Ovary (tissue), 9 donors: ENCODE data around the gene LEKR1. TPM values are rescaled to one million over a fixed set of nuclear protein-coding genes. Genes with fewer than 3 reads are reported as not detected.

ENCODE experiments used
- DNase-seq, 5 donors: peaks; one replicate each; pipeline ENCODE4 v3.0.0-alpha.2; 2019 to 2020
- H3K27ac ChIP-seq, 2 donors: fragments of 200-600 bp; one replicate each; pipeline versions ENCODE4 v1.5.1 to v1.8.0; 2019 to 2022
- H3K27me3 ChIP-seq: fragments of 200-600 bp; one replicate; pipeline ENCODE4 v1.8.0; 2022
- H3K36me3 ChIP-seq: fragments of 200-600 bp; sonication (generic); one replicate; pipeline ENCODE4 v1.5.1; 2019
- H3K4me1 ChIP-seq: one replicate; pipeline ENCODE4 v1.8.1; 2013; ENCODE audit warnings: mild to moderate bottlenecking, moderate library complexity; ENCODE audit not compliant: insufficient read depth
- H3K4me3 ChIP-seq: fragments of 200-600 bp; sonication (generic); one replicate; pipeline ENCODE4 v1.5.1; 2017
- H3K9me3 ChIP-seq, 2 donors: fragments of 200-600 bp in 1 of 2; sonication (generic) in 1 of 2; one replicate each; pipeline versions ENCODE4 v1.5.1 to v1.8.1; 2013 to 2019; ENCODE audit warnings: mild to moderate bottlenecking in 1 of 2, moderate library complexity in 1 of 2
- EP300 ChIP-seq: sonication (generic); formaldehyde crosslinking; IDR thresholded peaks from one replicate; pipeline ENCODE4 v1.6.1; 2017; ENCODE audit warnings: antibody characterized with exemption
- POLR2A ChIP-seq: fragments of 450-650 bp; IDR thresholded peaks from one replicate; pipeline ENCODE4 v1.6.1; 2017; ENCODE audit warnings: antibody characterized with exemption, mild to moderate bottlenecking, moderate library complexity
- WGBS, 3 donors: extraction: QIAGEN DNeasy Blood & Tissue Kit in 1 of 3; methylation state at CpG; one replicate each; pipeline versions ENCODE4 v1.1.5 to v1.1.7; 2013 to 2017; 5-methylcytosine and 5-hydroxymethylcytosine counted together
- intact Hi-C, 4 donors: fragments of 100-400 bp; cut with DNase I; formaldehyde crosslinking; loops; one replicate each; pipeline versions ENCODE4 v1.11.0 to v1.15.1; 2022 to 2023
- polyA plus RNA-seq, 2 donors: library from polyadenylated mRNA; stranded (reverse); fragments of 200-250 nt in 1 of 2; fragments of 350-450 nt in 1 of 2; fragmentation: Illumina TruSeq in 1 of 2; extraction: RNeasy Lipid Tissue Mini Kit (QIAGEN cat#74804) in 1 of 2; gene quantifications; one replicate each; pipeline ENCODE4 v1.2.3, GENCODE V29; 2013 to 2014
- total RNA-seq, 7 donors: library from RNA; depleted of rRNA in 2 of 7; stranded (reverse); fragments of >200 nt in 2 of 7; fragmentation: NEBNext Ultra II Directional in 3 of 7; extraction: Animal tissue kit (Norgen Biotek cat#: 25700) in 3 of 7; gene quantifications; one replicate each; pipeline versions ENCODE4 v1.1.0 to v1.2.4, GENCODE V29; 2016 to 2023
- TF ChIP-seq, protein P1 (sequence below), 3 donors: fragments of 450-650 bp in 2 of 3; fragments of 200-600 bp in 1 of 3; IDR thresholded peaks; one replicate each; pipeline versions ENCODE4 v1.5.1 to v1.8.0; 2016 to 2022; ENCODE audit warnings: antibody characterized with exemption in 3 of 3, mild to moderate bottlenecking in 1 of 3
- donor health status: DM: no; HTN: no; CAD: no; lungs with moderate emphysema.
- donor health status: DM: no; HTN: no; CAD: no.
- donor health status: Bipolar disorder and iron deficiency.
- donor health status: DM: yes; HTN: yes; CAD: no.
- donor health status: DM: no; HTN: no; CAD: no.
- donor health status: DM: yes; HTN: yes; CAD: no.

LEKR1 gene
- total and polyA plus RNA-seq, 9 donors = 0.38 to 7.8 (median 2.4) TPM

GRCh38 chr3:156811089-156811862, 14.9 kb upstream of the LEKR1 start:
- H3K4me1 ChIP-seq = no peaks in the 10 kb centered on the region
- H3K4me3 ChIP-seq = no peak overlapping the region
- TF ChIP-seq, protein P1, sequence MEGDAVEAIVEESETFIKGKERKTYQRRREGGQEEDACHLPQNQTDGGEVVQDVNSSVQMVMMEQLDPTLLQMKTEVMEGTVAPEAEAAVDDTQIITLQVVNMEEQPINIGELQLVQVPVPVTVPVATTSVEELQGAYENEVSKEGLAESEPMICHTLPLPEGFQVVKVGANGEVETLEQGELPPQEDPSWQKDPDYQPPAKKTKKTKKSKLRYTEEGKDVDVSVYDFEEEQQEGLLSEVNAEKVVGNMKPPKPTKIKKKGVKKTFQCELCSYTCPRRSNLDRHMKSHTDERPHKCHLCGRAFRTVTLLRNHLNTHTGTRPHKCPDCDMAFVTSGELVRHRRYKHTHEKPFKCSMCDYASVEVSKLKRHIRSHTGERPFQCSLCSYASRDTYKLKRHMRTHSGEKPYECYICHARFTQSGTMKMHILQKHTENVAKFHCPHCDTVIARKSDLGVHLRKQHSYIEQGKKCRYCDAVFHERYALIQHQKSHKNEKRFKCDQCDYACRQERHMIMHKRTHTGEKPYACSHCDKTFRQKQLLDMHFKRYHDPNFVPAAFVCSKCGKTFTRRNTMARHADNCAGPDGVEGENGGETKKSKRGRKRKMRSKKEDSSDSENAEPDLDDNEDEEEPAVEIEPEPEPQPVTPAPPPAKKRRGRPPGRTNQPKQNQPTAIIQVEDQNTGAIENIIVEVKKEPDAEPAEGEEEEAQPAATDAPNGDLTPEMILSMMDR (IDR thresholded peaks at IDR 0.05) = no peak
- TF ChIP-seq EP300 (no peak), POLR2A (no peak)
- no peaks in the 10 kb centered on the region for H3K27me3 ChIP-seq
- no peaks in the 10 kb centered on the region for H3K36me3 ChIP-seq
- WGBS, 3 donors = 48 to 59% (median 53%) methylated on average over 2 of the region's 2 CpGs
- H3K27ac ChIP-seq = no peak overlapping the region
- H3K9me3 ChIP-seq = no peaks in the 10 kb centered on the region
- DNase-seq = no peak
- intact Hi-C loops = loop anchor here in 3 of 4 donors (5.0 to 10.0 kb wide), 5 partner anchors 106 to 681 kb away; partner anchors contain the start of gene TIPARP (in 1 of the 3)

DNA sequence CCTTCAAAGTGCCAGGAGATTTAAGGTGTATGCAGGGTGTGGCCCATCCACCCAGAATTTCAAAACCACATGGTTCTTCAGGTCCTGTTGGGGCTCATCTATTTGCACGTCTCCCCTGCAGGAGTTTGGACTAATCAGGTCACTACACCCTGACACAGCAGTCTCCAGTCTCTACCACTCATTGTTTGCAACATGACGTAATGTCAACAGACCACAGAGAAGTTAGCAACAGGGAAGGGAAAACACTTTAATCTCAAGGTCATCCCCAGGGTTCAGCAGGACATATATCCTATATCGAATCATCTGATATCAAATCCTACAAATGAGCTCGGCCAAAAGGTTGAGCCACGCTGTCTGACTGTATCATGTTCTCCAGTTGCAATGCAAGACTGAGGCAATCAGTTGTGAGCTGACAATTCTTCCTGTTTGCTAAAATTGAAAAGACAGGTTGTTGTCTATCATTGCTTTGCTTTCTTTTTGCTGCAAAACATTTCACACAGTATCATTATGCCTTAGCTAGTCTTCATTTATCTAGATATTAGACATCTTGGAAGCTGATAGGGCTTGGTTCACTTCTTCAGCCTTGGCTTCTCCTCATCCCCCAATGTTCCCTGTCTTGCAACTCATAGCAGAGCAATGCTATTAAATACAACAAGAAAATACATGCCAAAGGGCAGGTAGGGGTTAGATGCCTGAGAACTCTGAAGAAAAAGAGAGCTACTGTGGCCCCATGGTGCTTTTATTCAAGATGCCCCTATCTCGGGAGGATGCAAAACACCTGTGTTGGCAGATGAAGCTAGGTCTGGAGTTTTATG, 13.4 kb upstream of the LEKR1 start:
- TF ChIP-seq EP300 = no peak
- TF ChIP-seq, protein P1 (IDR thresholded peaks at IDR 0.05) = no peak
- no peak for TF ChIP-seq POLR2A
- 84 to 89% (median 87%) methylated on average over 6 of the region's 6 CpGs for WGBS, 3 donors
- intact Hi-C loops = loop anchor here in 3 of 4 donors (5.0 to 10.0 kb wide), 5 partner anchors 108 to 680 kb away; partner anchors contain the start of gene TIPARP (in 1 of the 3)
- Histone ChIP-seq H3K36me3 (no peaks in the 10 kb centered on the region), H3K27me3 (no peaks in the 10 kb centered on the region), H3K27ac (no peak overlapping the region), H3K4me1 (no peaks in the 10 kb centered on the region), H3K9me3 (no peaks in the 10 kb centered on the region), H3K4me3 (no peak overlapping the region)
- DNase-seq = no peak

DNA sequence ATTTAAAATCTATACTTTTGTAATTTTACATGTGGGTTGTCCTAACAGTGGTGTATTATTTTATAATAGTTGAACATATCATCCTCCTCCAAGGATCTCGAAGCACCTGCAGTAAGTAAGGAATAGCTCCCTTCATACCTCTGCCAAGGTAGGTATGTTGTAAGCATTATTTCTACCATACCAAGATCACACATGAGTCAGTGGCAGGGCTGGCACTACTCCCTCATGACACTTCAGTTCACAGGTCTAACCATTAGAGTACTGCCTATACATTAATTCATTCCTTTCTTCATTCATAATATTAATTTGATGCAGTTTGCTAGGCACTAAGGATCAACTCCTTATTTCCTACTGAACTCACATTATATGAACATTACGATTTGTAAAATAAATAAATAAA, 11.9 kb upstream of the LEKR1 start:
- intact Hi-C loops = loop anchor here in 3 of 4 donors (5.0 to 10.0 kb wide), 5 partner anchors 109 to 678 kb away; partner anchors contain the start of gene TIPARP (in 1 of the 3)
- WGBS, 3 donors = 93 to 99% (median 93%) methylated on average over 2 of the region's 2 CpGs

More for the DNA sequence above, 11.9 kb upstream of the LEKR1 start:
- H3K27ac ChIP-seq = no peak overlapping the region
- H3K27me3 ChIP-seq = no peaks in the 10 kb centered on the region
- no peaks in the 10 kb centered on the region for H3K36me3 ChIP-seq
- no peak for DNase-seq
- no peaks in the 10 kb centered on the region for H3K9me3 ChIP-seq
- TF ChIP-seq, protein P1 (IDR thresholded peaks at IDR 0.05) = no peak
- TF ChIP-seq EP300 (no peak), POLR2A (no peak)
- no peaks in the 10 kb centered on the region for H3K4me1 ChIP-seq
- no peak overlapping the region for H3K4me3 ChIP-seq
